ENCODE results near the gene ACAN. TPM values are rescaled to one million over a fixed set of nuclear protein-coding genes. Genes with fewer than 3 reads are reported as not detected.

Gene ACAN
- total RNA-seq, 1 experiment from 2014 or later = not detected

DNA sequence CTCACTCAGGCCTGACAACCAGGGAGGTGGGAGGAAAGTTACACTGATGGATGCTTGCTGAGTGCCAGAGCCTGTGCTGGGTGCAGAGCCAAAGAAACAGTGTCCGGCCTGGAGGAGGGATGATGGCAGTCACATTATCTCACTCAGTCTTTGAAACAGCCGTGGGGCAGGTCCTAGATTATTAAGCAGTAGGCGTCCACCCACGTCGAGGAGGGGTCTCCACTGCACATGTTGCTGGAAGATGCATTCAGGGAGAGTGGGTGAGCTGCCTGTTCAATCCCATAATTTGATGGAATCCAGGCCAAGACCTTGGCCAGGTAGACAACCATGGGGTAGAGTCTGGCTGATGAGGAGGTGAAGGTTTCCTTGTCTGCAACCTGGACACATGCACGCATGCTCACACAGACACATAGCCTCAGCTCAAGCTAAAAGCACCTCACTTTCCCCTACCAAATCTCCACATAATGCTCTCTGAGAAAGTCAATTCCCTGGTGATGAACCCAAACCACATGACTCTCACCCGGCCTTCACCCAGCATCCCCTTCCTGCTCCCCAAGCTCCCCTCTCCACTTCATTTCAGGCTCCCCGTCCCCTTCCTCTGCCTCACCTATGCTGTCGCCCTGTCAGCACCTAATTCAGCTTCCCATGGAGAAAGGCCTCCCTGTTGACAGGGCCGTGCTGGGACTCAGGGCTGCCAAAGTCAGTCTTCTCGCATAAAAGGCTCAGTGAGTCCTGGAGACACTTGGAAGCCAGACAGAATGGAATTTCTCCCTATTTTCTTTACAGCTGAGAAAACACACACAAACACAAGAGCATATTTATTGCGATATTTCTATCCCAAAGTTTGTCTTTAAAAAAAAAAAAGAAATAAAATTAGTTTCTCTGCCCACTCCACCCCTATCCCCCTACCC lies 29.8 kb downstream of the ACAN start:
- Histone ChIP-seq H3K79me2 (ENCODE audit: low read depth) (no peaks in the 10 kb centered on the region), H3K27ac (no peak overlapping the region), H3K4me2 (no peak overlapping the region), H3K9me2 (ENCODE audit: insufficient read depth) (no peaks in the 10 kb centered on the region), H3K27me3 (ENCODE audit: insufficient read depth, low read depth) (peaks cover 14% of the 10 kb centered on the region), H4K20me1 (ENCODE audit: insufficient read depth) (no peaks in the 10 kb centered on the region), H3K4me3 (no peak overlapping the region), H2AFZ (no peak overlapping the region), H3K4me1 (replicated peaks; ENCODE audit: insufficient read depth) (no peaks in the 10 kb centered on the region), H3K36me3 (ENCODE audit: low read depth) (no peaks in the 10 kb centered on the region), H3F3A (ENCODE audit: insufficient read depth, low read depth) (no peaks in the 10 kb centered on the region), H3K9me3 (ENCODE audit: insufficient read depth, low read depth) (no peaks in the 10 kb centered on the region)
- TF ChIP-seq, protein P1, sequence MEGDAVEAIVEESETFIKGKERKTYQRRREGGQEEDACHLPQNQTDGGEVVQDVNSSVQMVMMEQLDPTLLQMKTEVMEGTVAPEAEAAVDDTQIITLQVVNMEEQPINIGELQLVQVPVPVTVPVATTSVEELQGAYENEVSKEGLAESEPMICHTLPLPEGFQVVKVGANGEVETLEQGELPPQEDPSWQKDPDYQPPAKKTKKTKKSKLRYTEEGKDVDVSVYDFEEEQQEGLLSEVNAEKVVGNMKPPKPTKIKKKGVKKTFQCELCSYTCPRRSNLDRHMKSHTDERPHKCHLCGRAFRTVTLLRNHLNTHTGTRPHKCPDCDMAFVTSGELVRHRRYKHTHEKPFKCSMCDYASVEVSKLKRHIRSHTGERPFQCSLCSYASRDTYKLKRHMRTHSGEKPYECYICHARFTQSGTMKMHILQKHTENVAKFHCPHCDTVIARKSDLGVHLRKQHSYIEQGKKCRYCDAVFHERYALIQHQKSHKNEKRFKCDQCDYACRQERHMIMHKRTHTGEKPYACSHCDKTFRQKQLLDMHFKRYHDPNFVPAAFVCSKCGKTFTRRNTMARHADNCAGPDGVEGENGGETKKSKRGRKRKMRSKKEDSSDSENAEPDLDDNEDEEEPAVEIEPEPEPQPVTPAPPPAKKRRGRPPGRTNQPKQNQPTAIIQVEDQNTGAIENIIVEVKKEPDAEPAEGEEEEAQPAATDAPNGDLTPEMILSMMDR (conservative IDR thresholded peaks at IDR 0.05) = no peak
- no peak for TF ChIP-seq EZH2 (IDR thresholded peaks at IDR 0.05; ENCODE audit: low read depth)
- POLR2A ChIA-PET (ENCODE audit: unreplicated experiment) = no interaction called here
- BruUV-seq (replicated peaks) = no TSS peak
- intact Hi-C loops (cut with micrococcal nuclease; ENCODE audit: unreplicated experiment) = loop anchor here (10.0 kb wide), 1 partner anchor 358 kb away; no protein-coding TSS in a partner anchor
- DNase-seq = no peak
- CTCF ChIA-PET = no interaction called here

DNA sequence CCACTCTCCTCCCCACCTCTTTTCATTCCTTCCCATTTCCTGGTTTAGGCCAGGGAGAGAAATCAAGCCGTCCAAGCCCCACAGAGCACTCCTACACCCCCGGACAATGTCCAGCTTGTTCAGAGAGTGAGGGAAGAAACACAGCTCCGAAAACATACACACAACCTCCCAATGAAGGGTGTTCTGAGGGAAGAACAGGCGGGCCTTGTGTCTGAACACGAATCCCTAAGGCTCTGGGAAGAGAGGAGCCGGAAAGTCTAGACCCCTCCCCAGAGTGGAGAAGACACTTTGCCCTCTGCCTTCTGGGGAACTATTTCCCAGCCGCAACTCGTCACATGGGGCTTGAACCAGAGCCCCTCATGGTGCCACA lies 30.5 kb downstream of the ACAN start:
- no peak overlapping the region for H2AFZ ChIP-seq
- no TSS peak for BruUV-seq (replicated peaks)
- CTCF ChIA-PET = no interaction called here

DNA sequence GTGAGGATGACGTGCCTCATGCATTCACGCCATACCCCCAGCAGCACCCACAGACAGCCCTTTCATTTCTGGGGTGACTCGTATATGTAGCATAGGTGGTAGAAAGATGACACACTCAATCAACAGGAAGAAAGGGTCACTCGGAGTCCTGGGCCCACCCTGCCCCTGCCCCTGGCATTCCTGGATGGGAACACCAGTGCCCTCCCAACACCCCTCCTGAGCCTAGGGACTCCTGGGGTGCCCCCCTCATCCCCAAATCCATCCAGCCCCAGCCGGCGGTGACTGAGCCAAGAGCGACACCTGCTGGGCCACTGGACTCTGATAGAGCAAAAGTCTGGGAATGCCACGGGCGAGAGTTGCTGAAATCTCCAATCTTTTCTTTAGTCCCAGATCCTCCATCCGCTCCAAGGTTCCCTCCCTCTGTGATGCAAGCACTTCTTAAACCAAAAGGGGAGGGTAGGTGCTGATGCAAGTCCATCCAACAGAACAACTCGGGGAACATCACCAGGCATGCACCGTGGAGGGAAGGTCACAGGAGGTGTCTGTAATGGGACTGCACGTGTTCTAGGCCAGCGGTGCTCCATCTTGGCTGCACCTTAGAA lies 31.1 kb downstream of the ACAN start:
- no TSS peak for BruUV-seq (replicated peaks)
- Histone ChIP-seq H3K79me2 (ENCODE audit: low read depth) (no peaks in the 10 kb centered on the region), H3K9me3 (ENCODE audit: insufficient read depth, low read depth) (no peaks in the 10 kb centered on the region), H3K36me3 (ENCODE audit: low read depth) (no peaks in the 10 kb centered on the region), H3K4me2 (no peak overlapping the region), H3K27ac (no peak overlapping the region), H4K20me1 (ENCODE audit: insufficient read depth) (no peaks in the 10 kb centered on the region), H2AFZ (no peak overlapping the region), H3K9me2 (ENCODE audit: insufficient read depth) (no peaks in the 10 kb centered on the region), H3K4me1 (replicated peaks; ENCODE audit: insufficient read depth) (no peaks in the 10 kb centered on the region), H3K4me3 (no peak overlapping the region), H3F3A (ENCODE audit: insufficient read depth, low read depth) (no peaks in the 10 kb centered on the region), H3K27me3 (ENCODE audit: insufficient read depth, low read depth) (peaks cover 15% of the 10 kb centered on the region)
- intact Hi-C loops (cut with micrococcal nuclease; ENCODE audit: unreplicated experiment) = loop anchor here (1.0 to 10.0 kb wide), 2 partner anchors 177 to 360 kb away; no protein-coding TSS in a partner anchor
- ChIA-PET CTCF (no interaction called here), POLR2A (ENCODE audit: unreplicated experiment) (no interaction called here)
- TF ChIP-seq, protein P1 (conservative IDR thresholded peaks at IDR 0.05) = peak; percentile 62
- no peak for TF ChIP-seq EZH2 (IDR thresholded peaks at IDR 0.05; ENCODE audit: low read depth)
- no peak for DNase-seq

More for the DNA sequence above, 30.5 kb downstream of the ACAN start:
- Histone ChIP-seq H3K9me2 (ENCODE audit: insufficient read depth) (no peaks in the 10 kb centered on the region), H4K20me1 (ENCODE audit: insufficient read depth) (no peaks in the 10 kb centered on the region), H3K4me2 (no peak overlapping the region), H3K4me1 (replicated peaks; ENCODE audit: insufficient read depth) (no peaks in the 10 kb centered on the region), H3K4me3 (no peak overlapping the region), H3F3A (ENCODE audit: insufficient read depth, low read depth) (no peaks in the 10 kb centered on the region), H3K9me3 (ENCODE audit: insufficient read depth, low read depth) (no peaks in the 10 kb centered on the region), H3K27ac (no peak overlapping the region), H3K79me2 (ENCODE audit: low read depth) (no peaks in the 10 kb centered on the region), H3K27me3 (ENCODE audit: insufficient read depth, low read depth) (peaks cover 20% of the 10 kb centered on the region), H3K36me3 (ENCODE audit: low read depth) (no peaks in the 10 kb centered on the region)
- TF ChIP-seq, protein P1 (conservative IDR thresholded peaks at IDR 0.05) = no peak
- no peak for TF ChIP-seq EZH2 (IDR thresholded peaks at IDR 0.05; ENCODE audit: low read depth)
- intact Hi-C loops (cut with micrococcal nuclease; ENCODE audit: unreplicated experiment) = loop anchor here (1.0 to 10.0 kb wide), 2 partner anchors 176 to 359 kb away; no protein-coding TSS in a partner anchor
- POLR2A ChIA-PET (ENCODE audit: unreplicated experiment) = no interaction called here
- DNase-seq = no peak

All from PC-9 (cell line).